Stimulated activated naive CD8-positive, alpha-beta T cell treated with anti-CD3 and anti-CD28 coated beads, Interleukin-15, amount 100 ng/mL, for 72 hours (primary cell): ENCODE measurements around the gene RAB7A.
"Not testable (repeated sequence)": the region's sequence is repeated elsewhere in the genome, so short reads cannot be mapped to it uniquely, and the experiment has no call there.

Source experiments
- ATAC-seq: fragments of 150-1000 bp; cut with Tn5 transposase; 2 replicates; pipeline ENCODE4 v1.10.0; 2021; ENCODE audit warnings: mild to moderate bottlenecking, moderate library complexity
- DNase-seq, 2 donors: peaks; one replicate each; pipeline ENCODE4 v3.0.0; 2021 to 2022
- H3K27ac Mint-ChIP-seq, 2 donors: one replicate each; pipeline ENCODE4 v1.8.0; 2022; ENCODE audit warnings: mild to moderate bottlenecking in 2 of 2, mixed read lengths in 2 of 2, moderate library complexity in 2 of 2
- H3K27me3 Mint-ChIP-seq: one replicate; pipeline ENCODE4 v1.8.0; 2022; ENCODE audit warnings: mixed read lengths
- H3K4me1 Mint-ChIP-seq: one replicate; pipeline ENCODE4 v1.8.0; 2022; ENCODE audit warnings: mild to moderate bottlenecking, mixed read lengths
- H3K4me3 Mint-ChIP-seq, 2 donors: one replicate each; pipeline ENCODE4 v1.8.0; 2022; ENCODE audit warnings: mild to moderate bottlenecking in 2 of 2, mixed read lengths in 2 of 2, moderate library complexity in 1 of 2
- H3K9me3 Mint-ChIP-seq, 2 donors: one replicate each; pipeline ENCODE4 v1.8.0; 2022; ENCODE audit warnings: mixed read lengths in 2 of 2

The RAB7A gene

DNA sequence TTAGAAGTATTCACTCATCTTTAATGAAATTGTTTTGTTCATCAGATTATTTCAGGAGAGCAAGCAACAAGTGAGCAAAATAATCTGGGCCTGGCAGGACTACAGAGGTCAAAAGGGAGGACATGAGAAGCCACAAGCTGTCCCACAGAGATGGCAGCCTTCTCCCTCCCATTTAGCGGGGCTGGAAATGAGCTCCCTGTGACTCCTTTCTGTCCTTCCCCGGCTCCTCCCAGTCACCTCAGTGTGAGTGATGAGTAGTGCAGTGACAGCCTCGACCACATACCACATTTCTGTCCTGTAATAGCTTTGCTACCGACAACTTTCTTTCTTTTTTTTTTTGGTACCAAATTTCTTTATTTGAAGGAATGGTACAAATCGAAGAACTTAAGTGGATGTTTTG lies 38.0 kb downstream of the RAB7A start:
- Mint-ChIP-seq H3K9me3 (no peaks in the 10 kb centered on the region), H3K27me3 (no peaks in the 10 kb centered on the region), H3K27ac (peak overlapping the region in 1 of 2 donors; percentile 4), H3K4me1 (peaks cover 74% of the 10 kb centered on the region), H3K4me3 (peak overlapping the region in 1 of 2 donors; percentile 19)
- ATAC-seq: peak; percentile 98
- DNase-seq: peak; percentile 19 to 53

- ATAC-seq (no peak), DNase-seq (no peak)
- Mint-ChIP-seq H3K4me1 (peaks cover 74% of the 10 kb centered on the region), H3K27ac (no peak overlapping the region), H3K9me3 (no peaks in the 10 kb centered on the region), H3K27me3 (no peaks in the 10 kb centered on the region), H3K4me3 (no peak overlapping the region)
Measured at GRCh38 chr3:128764863-128765262, 38.9 kb downstream of the RAB7A start.

DNA sequence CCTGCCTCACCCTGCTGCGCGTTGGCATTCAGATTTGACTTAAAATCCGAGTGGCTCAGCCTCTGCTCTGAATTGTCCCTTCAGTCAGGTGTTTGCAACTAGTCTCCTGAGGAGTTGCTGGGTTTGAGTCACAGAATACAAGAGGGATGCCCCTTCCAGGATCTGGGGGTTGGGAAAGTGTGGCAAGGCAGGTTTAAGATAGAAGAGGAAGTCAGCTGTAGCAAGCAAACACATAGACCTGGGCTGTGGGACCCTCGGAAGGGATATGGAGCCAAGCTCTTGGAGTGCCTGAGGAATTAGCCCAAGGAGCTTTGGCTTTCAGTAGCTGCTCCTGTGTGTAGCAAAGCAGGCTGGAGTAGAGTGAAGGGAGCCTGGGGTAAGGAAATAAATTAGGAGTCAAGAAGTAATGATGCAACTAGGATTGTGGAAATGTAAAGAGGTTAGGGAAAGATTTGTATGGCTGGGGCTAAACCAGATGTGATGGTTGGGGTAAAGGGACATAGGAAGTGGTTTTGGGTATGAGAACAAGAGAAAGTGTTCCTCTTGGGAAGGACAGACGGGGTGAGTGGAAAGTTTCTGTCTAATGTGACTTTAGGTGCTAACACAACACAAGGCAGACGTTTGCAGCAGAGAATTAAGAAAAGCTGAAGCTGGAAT lies 41.2 kb downstream of the RAB7A start:
- H3K4me3 Mint-ChIP-seq: peak overlapping the region; percentile 32 to 64
- H3K27ac Mint-ChIP-seq: peak overlapping the region; percentile 93 to 94
- DNase-seq (no peak), ATAC-seq (peak; percentile 24)
- H3K4me1 Mint-ChIP-seq: peaks cover 66% of the 10 kb centered on the region
- no peaks in the 10 kb centered on the region for H3K27me3 Mint-ChIP-seq
- H3K9me3 Mint-ChIP-seq: no peaks in the 10 kb centered on the region

GRCh38 chr3:128768471-128768870 lies 42.5 kb downstream of the RAB7A start:
- H3K27ac Mint-ChIP-seq: no peak overlapping the region
- H3K4me3 Mint-ChIP-seq: no peak overlapping the region
- DNase-seq (no peak), ATAC-seq (no peak)
- H3K9me3 Mint-ChIP-seq: no peaks in the 10 kb centered on the region
- peaks cover 61% of the 10 kb centered on the region for H3K4me1 Mint-ChIP-seq
- no peaks in the 10 kb centered on the region for H3K27me3 Mint-ChIP-seq

DNA sequence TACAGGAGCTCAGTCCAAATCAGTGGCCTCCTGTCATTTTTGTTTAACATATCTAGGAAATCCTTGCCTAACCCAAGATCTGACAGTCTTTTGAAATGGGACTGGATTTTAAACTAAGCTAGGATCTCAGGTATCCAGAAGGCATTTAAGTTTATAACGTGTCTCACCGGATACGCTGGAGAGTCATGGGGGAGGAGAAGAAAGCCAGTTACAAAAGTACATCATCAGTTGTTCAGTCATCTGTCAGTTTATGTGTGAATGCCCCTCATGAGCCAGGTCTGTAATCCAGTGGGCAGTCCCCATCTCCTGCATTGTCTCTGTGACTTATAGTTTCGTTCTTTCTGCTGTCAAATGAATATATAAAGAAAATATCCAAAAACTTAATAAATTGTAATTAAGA lies 44.4 kb downstream of the RAB7A start:
- no peaks in the 10 kb centered on the region for H3K27me3 Mint-ChIP-seq
- no peaks in the 10 kb centered on the region for H3K9me3 Mint-ChIP-seq
- no peak overlapping the region for H3K27ac Mint-ChIP-seq
- ATAC-seq (no peak), DNase-seq (no peak)
- no peak overlapping the region for H3K4me3 Mint-ChIP-seq
- peaks cover 55% of the 10 kb centered on the region for H3K4me1 Mint-ChIP-seq

- H3K27ac Mint-ChIP-seq, H3K4me3 Mint-ChIP-seq, H3K27me3 Mint-ChIP-seq, DNase-seq, ATAC-seq, H3K9me3 Mint-ChIP-seq: not testable (repeated sequence)
- H3K4me1 Mint-ChIP-seq: peaks cover 57% of the 10 kb centered on the region
Measured at GRCh38 chr3:128773189-128773588, 47.2 kb downstream of the RAB7A start.

GRCh38 chr3:128773592-128773991 lies 47.6 kb downstream of the RAB7A start:
- not testable (repeated sequence) for H3K4me3 Mint-ChIP-seq, H3K27me3 Mint-ChIP-seq, ATAC-seq, H3K27ac Mint-ChIP-seq, H3K9me3 Mint-ChIP-seq, DNase-seq
- peaks cover 57% of the 10 kb centered on the region for H3K4me1 Mint-ChIP-seq

DNA sequence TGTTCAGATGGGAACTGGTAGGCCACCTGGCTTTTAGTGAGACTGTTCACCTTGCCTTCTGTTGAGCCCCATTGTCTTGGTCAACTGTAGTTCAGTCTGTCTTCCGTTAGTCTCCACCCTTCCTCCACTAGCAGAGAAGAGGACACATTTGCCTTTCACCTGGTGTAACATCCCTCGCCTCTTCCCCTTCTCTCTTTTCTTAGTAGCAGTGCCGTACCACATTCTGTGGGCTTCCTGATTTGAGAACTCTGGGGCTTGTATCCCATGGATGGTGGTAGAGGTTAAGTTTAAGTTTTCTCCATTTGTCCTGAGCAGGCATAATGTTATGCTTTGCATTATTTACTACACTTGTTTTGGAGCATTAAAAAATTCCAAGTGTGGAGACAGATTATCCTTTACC lies 49.3 kb downstream of the RAB7A start:
- Mint-ChIP-seq H3K27ac (no peak overlapping the region), H3K9me3 (no peaks in the 10 kb centered on the region), H3K27me3 (no peaks in the 10 kb centered on the region), H3K4me1 (peaks cover 57% of the 10 kb centered on the region), H3K4me3 (no peak overlapping the region)
- DNase-seq (no peak), ATAC-seq (no peak)

GRCh38 chr3:128775906-128776542 lies 50.0 kb downstream of the RAB7A start:
- peaks cover 62% of the 10 kb centered on the region for H3K4me1 Mint-ChIP-seq
- H3K9me3 Mint-ChIP-seq: no peaks in the 10 kb centered on the region
- ATAC-seq: no peak
- no peak overlapping the region for H3K27ac Mint-ChIP-seq
- no peak overlapping the region for H3K4me3 Mint-ChIP-seq
- H3K27me3 Mint-ChIP-seq: no peaks in the 10 kb centered on the region
- no peak for DNase-seq

- H3K27ac Mint-ChIP-seq: peak overlapping the region in 1 of 2 donors; percentile 1
Measured at GRCh38 chr3:128780101-128780837, 54.3 kb downstream of the RAB7A start.

DNA sequence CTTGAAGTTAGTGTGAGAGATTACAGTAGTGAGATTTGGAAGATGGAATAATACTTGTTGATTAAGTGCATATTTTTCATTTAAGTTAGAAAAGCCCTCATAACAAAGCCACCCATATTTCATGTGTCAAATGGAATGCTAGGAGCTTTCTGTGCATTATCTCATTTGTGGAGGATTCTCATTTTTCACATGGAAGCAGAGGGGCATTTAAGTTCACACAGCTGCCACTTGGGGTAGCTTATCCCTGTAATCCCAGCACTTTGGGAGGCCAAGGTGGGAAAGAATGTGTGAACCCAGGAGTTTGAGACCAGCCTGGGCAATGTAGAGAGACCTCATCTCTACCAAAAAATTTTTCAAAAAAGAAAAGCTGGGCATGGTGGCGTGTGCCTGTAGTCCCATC lies 55.2 kb downstream of the RAB7A start:
- no peak overlapping the region for H3K4me3 Mint-ChIP-seq
- H3K27me3 Mint-ChIP-seq: no peaks in the 10 kb centered on the region
- DNase-seq (no peak), ATAC-seq (no peak)
- H3K4me1 Mint-ChIP-seq: peaks cover 100% of the 10 kb centered on the region
- no peaks in the 10 kb centered on the region for H3K9me3 Mint-ChIP-seq
- peak overlapping the region in 1 of 2 donors; percentile 20 for H3K27ac Mint-ChIP-seq

More at GRCh38 chr3:128780101-128780837, 54.3 kb downstream of the RAB7A start:
- ATAC-seq (no peak), DNase-seq (no peak)
- H3K4me1 Mint-ChIP-seq: peaks cover 100% of the 10 kb centered on the region
- no peaks in the 10 kb centered on the region for H3K9me3 Mint-ChIP-seq
- H3K27me3 Mint-ChIP-seq: no peaks in the 10 kb centered on the region
- no peak overlapping the region for H3K4me3 Mint-ChIP-seq

GRCh38 chr3:128782282-128783146 lies 56.5 kb downstream of the RAB7A start:
- Mint-ChIP-seq H3K27me3 (no peaks in the 10 kb centered on the region), H3K9me3 (no peaks in the 10 kb centered on the region), H3K4me3 (no peak overlapping the region), H3K4me1 (peaks cover 100% of the 10 kb centered on the region), H3K27ac (no peak overlapping the region)
- ATAC-seq (peak; percentile 27), DNase-seq (no peak)

GRCh38 chr3:128783774-128784173 lies 57.8 kb downstream of the RAB7A start:
- Mint-ChIP-seq H3K4me3 (no peak overlapping the region), H3K27ac (no peak overlapping the region), H3K4me1 (peaks cover 100% of the 10 kb centered on the region), H3K9me3 (no peaks in the 10 kb centered on the region), H3K27me3 (no peaks in the 10 kb centered on the region)
- ATAC-seq (no peak), DNase-seq (no peak)

GRCh38 chr3:128784232-128784631 lies 58.2 kb downstream of the RAB7A start:
- peak; percentile 34 to 60 for DNase-seq
- Mint-ChIP-seq H3K9me3 (no peaks in the 10 kb centered on the region), H3K27me3 (no peaks in the 10 kb centered on the region), H3K4me1 (peaks cover 99% of the 10 kb centered on the region), H3K4me3 (peak overlapping the region in 1 of 2 donors; percentile 0), H3K27ac (peak overlapping the region in 1 of 2 donors; percentile 35)
- peak; percentile 66 for ATAC-seq

GRCh38 chr3:128784843-128785242 lies 58.9 kb downstream of the RAB7A start:
- Mint-ChIP-seq H3K9me3 (no peaks in the 10 kb centered on the region), H3K27ac (peak overlapping the region in 1 of 2 donors; percentile 37), H3K4me3 (no peak overlapping the region), H3K4me1 (peaks cover 99% of the 10 kb centered on the region), H3K27me3 (no peaks in the 10 kb centered on the region)
- ATAC-seq (no peak), DNase-seq (no peak)
